KBM-7 (cell line): Measurements from ENCODE around the gene COG2.
"Not testable (repeated sequence)": the region's sequence is repeated elsewhere in the genome, so short reads cannot be mapped to it uniquely, and the experiment has no call there.

Source experiments
- DNase-seq: peaks from one replicate; pipeline ENCODE4 v3.0.0-alpha.2; 2015
- in situ Hi-C: fragments of 300-500 bp; cut with MboI; formaldehyde crosslinking; loops from 2 replicates; pipeline ENCODE4 v1.14.3; 2020; ENCODE audit warnings: low sequenced_read_pairs, low pct_unique_long_range_greater_than_20kb, mixed read lengths

COG2 gene

DNA sequence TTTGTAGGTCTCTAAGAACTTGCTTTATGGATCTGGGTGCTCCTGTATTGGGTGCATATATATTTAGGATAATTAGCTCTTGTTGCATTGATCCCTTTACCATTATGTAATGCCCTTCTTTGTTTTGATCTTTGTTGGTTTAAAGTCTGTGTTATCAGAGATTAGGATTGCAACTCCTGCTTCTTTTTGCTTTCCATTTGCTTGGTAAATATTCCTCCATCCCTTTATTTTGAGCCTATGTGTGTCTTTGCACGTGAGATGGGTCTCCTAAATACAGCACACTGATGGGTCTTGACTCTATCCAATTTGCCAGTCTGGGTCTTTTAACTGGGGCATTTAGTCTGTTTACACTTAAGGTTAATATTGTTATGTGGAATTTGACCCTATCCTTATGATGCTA lies 14.4 kb downstream of the COG2 start:
- in situ Hi-C loops, DNase-seq: not testable (repeated sequence)

DNA sequence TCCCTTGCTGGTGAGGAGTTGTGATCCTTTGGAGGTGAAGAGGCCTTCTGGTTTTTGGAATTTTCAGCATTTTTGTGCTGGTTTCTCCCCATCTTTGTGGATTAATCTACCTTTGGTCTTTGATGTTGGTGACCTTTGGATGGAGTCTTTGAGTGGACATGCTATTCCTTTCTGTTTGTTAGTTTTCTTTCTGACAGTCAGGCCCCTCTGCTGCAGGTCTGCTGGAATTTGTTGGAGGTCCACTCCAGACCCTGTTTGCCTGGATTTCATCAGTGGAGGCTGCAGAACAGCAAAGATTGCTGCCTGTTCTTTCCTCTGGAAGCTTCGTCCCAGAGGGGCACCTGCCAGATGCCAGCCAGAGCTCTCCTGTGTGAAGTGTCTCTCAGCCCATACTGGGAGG lies 15.8 kb downstream of the COG2 start:
- in situ Hi-C loops, result not testable (repeated sequence)

DNA sequence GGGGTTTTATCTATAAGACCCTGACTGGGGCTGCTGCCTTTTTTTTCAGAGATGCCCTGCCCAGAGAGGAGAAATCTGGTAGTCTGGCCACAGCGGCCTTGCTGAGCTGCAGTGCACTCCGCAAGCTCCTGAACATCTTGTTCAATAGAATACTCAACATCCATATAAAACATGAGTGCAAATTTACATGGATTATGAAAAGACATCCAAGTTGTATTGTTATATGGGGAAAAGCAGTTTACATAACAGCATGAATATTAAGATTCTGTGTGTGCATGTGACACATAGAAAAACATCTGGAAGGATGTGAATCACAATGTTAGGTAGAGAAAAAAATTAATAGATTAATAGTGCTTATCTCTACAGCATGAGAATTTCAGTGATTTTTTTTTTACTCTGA lies 16.4 kb downstream of the COG2 start:
- in situ Hi-C loops, result no loop called here

More for the DNA sequence above, 15.8 kb downstream of the COG2 start:
- not testable (repeated sequence) for DNase-seq

DNA sequence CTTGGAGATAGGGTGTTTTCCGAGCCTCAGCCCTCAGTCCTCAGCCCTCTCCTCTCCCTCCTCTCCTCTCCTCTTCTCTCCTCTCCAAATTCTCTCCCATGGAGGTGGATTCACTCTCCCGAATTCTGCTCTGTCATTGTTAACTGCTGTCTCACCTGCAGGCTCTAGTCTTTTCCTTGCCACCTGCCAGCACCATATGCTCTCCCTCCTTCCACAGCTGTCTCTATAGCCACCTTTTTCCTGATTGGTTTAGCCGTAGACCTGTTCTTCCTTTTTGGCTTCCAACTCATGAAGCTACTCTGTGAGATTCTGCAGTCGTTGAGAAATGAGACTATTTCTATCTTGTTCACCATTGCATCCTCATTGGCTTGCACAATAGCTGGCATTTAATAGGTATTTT lies 19.7 kb downstream of the COG2 start:
- in situ Hi-C loops, result no loop called here
- DNase-seq, result no peak

More for the DNA sequence above, 16.4 kb downstream of the COG2 start:
- no peak for DNase-seq

DNA sequence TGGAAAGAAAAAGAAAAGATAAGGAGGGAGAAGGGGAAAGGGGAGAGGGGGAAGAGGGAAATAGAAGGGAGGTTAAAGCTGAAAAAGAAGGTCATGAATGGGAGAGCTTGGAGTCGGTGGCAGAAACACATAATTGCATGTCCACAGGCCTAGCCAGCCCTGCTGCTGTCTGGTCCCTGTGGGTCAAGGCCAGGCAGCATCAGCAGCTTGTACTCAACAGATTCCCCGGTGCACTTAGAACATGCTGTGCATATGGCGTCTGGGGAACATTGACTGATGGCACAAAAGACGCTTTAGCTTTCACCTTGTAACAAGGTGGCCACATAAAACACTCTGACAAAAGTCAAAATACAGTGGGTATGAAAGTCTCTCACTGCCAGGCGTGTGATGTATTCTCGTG lies 25.9 kb downstream of the COG2 start:
- in situ Hi-C loops, result no loop called here
- DNase-seq, result no peak

DNA sequence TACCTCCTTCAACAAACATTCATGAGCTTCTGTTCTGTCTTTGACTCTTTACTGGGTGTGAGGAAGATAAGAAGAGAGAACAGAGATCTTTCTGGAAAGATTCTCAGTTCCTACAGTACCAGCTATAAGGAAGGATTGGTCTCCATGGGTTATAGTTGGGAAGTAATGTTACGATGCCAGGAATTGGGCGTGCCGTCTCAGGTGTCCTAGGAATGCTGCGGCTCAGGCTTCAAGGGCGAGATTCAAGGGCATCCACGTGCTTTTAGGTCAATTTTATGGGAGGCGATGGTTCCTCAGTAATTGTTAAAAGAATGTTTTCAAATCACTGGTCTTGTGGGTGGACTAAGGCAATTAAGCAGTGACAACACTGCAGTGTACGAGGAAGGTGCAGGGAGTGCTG lies 27.3 kb downstream of the COG2 start:
- no peak for DNase-seq
- in situ Hi-C loops, result no loop called here

DNA sequence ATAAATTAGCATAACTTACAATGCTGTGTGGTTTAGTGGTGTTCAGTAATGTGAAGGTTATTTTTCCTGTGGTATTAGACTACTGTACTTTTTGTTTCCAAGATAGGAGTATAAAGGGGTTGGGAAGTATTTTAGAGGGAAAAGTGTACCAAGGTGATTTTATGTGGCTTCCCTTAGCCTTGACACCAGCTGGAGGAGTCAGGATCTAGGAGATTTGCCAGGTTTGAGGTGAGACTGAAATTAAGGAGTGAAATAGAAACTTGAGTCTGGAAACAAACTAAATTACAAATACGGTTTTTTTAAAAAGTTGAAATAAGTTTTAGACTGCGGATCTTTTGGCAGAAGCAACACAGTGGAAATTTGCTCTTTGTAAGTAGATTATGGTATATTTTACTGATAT lies 32.3 kb downstream of the COG2 start:
- no peak for DNase-seq
- in situ Hi-C loops, result no loop called here

DNA sequence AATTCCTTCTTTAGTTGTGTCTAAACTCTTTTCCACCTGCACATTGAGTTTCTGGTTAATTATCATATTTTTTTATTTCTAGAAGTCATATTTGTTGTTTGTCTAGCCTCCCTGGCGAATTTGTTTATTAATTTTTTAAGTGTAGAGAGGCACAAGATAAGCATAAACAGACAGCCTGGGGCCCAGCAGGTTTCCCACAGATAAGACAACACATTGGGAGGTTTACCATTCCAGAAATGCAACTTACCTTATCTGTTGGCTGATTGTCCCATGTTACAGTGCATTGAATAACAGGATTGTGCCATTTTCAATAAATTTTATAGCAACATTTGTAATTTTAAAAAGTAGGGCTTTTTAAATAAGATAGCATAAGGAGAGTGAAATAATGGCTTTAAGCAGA lies 34.9 kb downstream of the COG2 start:
- in situ Hi-C loops, result no loop called here
- DNase-seq, result no peak

DNA sequence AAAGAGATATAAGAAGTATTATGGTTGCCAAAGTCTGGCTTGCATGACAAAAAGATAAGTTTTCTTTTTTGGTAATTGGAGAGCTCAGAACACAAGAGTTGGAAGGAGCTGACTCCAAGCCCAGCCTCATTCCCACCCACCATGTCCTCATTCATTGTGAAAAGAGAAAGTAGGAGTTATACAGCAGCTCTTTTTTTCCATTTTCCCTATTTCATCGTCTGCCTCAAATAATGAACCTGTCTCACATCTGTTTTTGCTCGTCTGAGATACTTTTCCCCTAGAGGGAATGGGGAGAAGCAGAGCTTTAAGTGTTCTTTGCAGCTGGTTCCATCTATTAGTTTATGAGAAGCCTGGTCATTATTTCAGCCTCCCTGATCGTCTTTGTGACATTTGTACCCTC lies 36.9 kb downstream of the COG2 start:
- no peak for DNase-seq
- in situ Hi-C loops, result no loop called here

DNA sequence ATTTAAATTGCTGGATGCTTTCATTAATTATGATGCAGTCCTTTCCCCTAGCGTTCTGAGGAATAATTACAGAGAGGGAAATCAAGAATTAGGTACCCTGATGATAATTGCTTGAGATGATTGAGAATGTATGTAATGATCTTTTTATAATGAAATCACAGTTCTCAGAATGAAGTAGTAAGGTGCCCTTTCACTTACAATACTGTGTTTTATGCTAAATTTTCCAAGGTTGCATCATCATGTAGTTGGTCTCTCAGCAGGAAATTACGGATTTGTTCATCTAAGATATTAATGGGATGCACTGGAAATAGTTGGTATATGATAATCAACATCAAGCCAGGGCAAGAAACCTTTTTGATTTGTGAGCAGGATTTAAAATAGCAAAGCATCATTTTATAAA lies 37.5 kb downstream of the COG2 start:
- DNase-seq, result no peak
- in situ Hi-C loops, result no loop called here

DNA sequence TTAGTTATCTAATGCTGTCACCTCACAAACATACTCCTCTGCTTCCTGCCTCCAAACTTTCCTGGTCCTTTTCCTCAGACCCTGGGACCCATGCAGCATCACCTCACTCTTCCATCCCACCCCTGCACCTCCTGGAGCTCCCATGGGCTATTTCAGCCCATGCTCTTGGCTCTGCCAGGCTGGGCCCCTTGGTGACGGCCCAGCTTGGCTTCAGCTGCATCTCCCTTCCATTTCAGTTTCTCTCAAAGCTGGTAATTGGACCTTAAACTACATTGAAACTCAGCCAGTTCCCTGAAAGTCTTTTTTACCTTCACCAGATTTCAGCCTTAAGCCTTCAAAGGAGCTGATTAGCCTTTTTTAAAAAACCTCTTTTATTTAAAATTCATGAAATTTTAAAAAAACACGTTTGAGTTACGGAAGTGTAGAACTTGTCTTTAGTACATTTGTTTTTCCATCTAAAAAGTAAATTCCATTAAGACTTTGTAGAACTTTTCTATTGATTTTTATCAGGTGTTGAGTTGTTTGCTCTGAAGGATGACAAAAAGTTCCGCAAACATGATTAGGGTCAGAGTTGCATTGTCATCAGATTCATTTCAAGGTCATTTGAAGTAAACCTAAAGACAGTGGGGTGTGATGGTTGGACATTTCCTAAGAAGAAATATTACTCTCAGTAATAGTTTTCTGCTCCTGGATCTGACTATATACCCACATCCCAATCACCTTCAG lies 38.2 kb downstream of the COG2 start:
- in situ Hi-C loops, result no loop called here
- DNase-seq, result no peak

DNA sequence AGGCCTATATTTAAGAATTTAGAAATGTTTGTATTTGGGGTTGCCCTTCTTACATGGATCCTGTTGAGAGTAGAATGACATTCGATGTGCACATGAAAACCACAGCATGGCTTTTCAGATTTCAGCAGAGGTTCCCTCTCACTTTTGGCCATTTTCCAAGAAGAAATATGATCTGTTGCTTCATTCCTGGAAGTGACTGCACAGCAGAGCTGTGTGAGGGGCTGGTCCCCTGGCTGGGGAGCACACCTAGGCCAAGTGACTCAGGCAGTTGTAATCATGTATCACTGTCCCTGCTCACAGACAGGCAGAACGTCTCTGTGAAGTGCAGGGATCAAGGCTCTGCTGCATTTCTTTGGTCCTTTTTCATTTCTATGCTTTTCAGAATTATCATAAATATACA lies 39.3 kb downstream of the COG2 start:
- DNase-seq, result peak; percentile 72
- in situ Hi-C loops, result no loop called here

DNA sequence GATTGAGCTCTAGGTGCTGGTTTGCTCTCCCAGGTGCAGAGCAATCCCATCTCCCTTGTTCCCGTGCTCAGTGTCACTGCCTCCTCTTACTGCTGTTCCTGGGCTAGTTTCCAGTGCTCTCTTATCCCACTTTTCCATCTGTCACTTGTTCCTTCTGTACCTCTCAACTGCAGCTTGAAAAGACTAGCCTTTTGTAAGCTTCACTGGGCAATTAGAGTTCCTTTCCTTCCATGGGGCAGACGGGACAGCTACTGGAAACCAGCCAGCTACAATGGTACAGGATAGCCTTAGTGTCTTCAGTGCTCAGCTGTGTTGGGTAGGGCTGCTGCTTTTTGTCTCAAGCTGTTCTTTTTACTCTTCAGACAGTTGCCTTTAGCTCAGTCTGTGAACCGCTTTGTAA lies 40.0 kb downstream of the COG2 start:
- no peak for DNase-seq
- in situ Hi-C loops, result no loop called here

DNA sequence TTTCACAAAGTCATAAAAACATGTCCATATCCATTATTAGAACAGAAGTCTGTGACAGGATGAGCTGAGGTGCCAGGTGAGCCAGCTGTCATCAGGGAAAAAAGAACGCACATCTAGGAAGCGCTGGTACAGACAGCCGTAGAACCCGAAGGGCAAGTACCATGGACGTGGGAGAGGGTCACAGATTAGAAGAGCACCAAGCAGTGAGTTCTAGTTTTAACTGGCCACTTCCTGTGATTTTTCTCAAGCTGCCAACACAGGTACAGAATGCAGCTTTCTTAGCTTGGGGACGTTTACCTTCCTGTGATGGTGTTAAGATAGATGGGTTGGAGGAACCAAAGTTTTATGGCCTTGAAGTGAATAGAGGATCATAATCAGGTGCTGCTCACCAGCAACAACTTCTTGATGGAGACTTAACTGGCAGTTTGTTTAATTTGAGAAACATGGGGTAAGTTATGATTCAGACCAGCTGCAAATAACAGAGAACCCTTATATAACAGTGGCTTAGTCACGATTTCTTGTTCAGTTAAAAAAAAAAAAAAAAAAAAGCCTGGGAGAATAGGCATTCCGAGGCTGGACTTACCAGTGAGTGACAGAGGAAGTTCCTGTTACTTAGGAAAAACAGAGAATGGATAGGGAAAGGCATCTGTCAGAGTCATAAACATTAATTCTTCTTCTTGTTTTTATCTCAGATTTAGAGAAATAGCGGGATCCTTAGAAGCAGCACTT lies 40.8 kb downstream of the COG2 start:
- in situ Hi-C loops, result no loop called here
- no peak for DNase-seq

DNA sequence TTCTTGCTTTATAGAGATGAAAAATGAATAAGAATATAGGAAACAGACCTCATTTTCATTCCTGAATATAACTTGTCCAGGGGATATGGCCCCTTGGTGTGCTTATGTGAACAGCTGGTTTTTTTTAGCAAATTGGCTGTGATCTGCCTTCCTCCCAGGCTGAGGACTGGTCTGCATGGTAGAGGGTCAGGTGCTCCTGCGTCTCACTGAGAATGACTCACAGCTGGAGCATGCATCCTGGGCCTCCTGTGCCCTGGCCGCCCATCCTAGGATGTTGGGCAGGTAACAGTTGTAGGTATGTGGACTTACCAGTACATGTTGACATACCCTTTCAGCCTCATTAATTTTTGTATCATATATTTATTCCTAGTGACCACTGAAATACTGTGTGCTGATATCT lies 41.9 kb downstream of the COG2 start:
- DNase-seq, result no peak
- in situ Hi-C loops, result no loop called here

DNA sequence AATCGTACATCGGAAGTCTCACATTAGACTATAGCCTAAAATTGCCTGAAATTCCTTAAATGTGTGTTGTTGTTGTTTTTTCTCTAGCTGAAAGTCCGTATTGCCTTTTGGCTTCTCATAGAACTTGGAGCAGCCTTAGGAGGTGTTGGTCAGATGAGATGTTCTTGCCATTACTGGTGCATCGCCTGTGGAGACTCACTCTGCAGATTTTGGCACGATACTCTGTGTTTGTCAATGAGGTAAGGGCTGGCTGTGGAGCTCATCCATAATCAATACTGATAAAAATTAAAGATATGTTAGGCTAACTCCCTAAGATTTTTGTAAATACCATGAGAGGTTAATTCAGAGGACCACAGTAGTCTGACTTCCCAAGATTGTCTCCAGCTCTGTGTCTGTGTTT lies 42.7 kb downstream of the COG2 start:
- no peak for DNase-seq
- in situ Hi-C loops, result no loop called here

DNA sequence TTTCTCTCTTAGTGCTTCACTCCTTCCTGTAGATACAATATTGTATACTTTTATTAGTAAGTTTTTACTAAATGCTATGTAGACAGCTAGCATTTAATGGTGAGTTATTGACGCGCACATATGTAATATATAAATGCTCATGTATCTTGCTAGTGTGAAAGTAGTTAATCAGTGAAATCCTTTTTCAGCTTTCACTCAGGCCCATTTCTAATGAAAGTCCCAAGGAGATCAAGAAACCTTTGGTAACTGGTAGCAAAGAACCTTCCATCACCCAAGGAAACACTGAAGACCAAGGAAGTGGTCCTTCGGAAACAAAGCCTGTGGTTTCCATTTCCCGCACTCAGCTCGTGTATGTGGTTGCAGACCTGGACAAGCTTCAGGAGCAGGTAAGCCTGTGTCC lies 44.5 kb downstream of the COG2 start:
- in situ Hi-C loops, result no loop called here
- no peak for DNase-seq

DNA sequence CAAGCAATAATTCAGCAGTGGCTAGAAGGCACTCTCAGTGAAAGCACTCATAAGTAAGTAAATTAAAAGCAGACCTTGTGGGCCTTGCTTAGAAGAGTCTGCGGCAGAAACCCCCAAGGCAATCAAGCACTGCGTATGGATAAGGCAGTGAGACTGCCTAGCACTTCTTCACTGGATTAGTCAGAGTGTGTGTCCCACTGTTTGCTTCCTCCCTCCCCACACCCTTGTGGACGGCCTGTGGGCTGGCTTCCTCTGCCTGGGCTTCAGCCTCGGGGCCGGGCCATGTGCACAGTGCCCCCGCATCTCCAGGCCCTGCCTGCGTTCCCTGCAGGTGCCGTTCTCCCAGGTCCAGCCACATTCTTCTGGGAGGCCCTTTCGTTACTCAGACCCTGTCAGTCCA lies 47.8 kb downstream of the COG2 start:
- in situ Hi-C loops, result no loop called here
- DNase-seq, result no peak

DNA sequence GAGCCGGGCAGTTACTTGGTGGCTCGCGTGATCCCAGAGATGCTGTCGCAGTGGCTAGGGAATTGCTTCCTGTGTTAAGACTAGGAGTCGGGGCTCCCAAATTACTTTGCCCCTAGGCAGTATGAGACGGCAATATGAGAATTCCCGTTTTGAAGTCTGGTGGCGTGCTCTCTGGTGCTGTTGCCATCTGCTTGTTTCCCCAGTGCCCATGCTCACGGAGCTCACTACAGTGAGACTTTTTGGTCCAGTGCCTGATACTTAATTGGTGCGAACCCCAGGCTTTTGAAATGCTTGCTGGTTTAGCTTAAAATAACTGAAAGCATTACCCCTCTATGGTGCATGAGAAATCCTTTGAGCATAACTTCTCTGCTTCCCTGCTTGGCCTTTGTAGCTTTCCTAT lies 49.3 kb downstream of the COG2 start:
- in situ Hi-C loops, result no loop called here
- DNase-seq, result no peak

DNA sequence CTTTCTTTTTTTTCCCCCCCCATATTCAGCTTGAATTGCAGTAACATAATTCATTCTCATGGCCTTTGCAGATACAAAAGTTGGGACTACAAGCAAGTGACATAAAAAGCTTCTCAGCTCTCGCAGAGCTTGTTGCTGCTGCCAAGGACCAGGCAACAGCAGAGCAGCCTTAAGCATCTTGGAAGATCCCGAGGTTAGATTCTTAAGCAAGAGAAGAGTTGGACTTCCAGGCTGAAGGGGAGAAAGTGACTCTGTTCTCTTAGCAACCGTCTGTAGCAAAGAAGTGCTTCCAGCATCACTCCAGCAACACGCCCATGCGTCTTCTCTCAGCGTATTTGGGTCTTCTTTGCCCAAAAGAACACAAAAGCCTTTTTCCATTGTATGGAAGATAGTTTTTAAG lies 50.9 kb downstream of the COG2 start:
- in situ Hi-C loops, result no loop called here
- DNase-seq, result no peak

DNA sequence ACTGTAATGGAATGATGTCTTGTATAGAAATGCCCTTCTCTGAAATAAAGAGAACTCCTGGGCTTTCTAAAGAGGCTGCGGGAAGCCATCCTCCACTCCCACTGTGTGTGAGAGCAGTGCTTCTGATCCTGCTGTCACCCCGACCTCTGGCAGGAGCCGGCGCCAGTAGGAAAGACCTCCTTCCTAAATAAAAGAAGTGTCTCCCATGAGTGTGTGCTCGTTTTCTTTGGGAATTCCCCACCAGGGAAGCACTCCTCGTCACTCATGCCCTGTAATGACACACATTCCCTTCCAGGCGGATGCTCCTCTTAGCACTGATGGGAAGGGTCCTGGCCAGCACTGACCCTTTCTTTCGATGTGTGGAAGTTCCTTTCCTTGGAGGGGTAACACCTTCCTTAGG lies 51.5 kb downstream of the COG2 start:
- in situ Hi-C loops, result no loop called here
- no peak for DNase-seq
